Nephron (organoid): ENCODE data around the gene UGGT1.
A peak's percentile ranks its signal among the peaks of the same experiment; 100 is the strongest.

Experiments used
- H3K27ac Mint-ChIP-seq, 3 experiments: 2 replicates each; pipeline ENCODE4 v1.8.0; 2020; ENCODE audit warnings: mixed read lengths in 3 of 3, mild to moderate bottlenecking in 2 of 3, moderate library complexity in 1 of 3
- H3K27me3 Mint-ChIP-seq: 2 replicates; pipeline ENCODE4 v1.8.0; 2021; ENCODE audit warnings: low read depth, mild to moderate bottlenecking, moderate library complexity, mixed read lengths
- H3K36me3 Mint-ChIP-seq: 2 replicates; pipeline ENCODE4 v1.8.0; 2020; ENCODE audit warnings: low read depth, mixed read lengths
- H3K4me1 Mint-ChIP-seq: 2 replicates; pipeline ENCODE4 v1.8.0; 2020; ENCODE audit warnings: mixed read lengths
- H3K4me3 Mint-ChIP-seq, 3 experiments: 2 replicates each; pipeline ENCODE4 v1.8.0; 2020; ENCODE audit warnings: mild to moderate bottlenecking in 3 of 3, mixed read lengths in 3 of 3, moderate library complexity in 2 of 3
- H3K9me3 Mint-ChIP-seq: 2 replicates; pipeline ENCODE4 v1.8.0; 2020; ENCODE audit warnings: mixed read lengths
- CTCF ChIP-seq, 3 experiments: fragments of 200-600 bp; sonication (generic); IDR thresholded peaks; one replicate each; pipeline ENCODE4 v1.5.0; 2021; ENCODE audit warnings: antibody characterized with exemption in 3 of 3; ENCODE audit not compliant: unreplicated experiment in 3 of 3

Gene UGGT1

GRCh38 chr2:128093762-128094161, 2.8 kb downstream of the UGGT1 start:
- TF ChIP-seq CTCF (IDR thresholded peaks at IDR 0.05; ENCODE audit: unreplicated experiment in 3 of 3) = no peak
- Mint-ChIP-seq H3K4me3 (peak overlapping the region in 2 of 3 experiments; percentile 32 to 96), H3K27me3 (no peaks in the 10 kb centered on the region), H3K4me1 (peaks cover 29% of the 10 kb centered on the region), H3K9me3 (no peaks in the 10 kb centered on the region), H3K36me3 (peaks cover 14% of the 10 kb centered on the region), H3K27ac (no peak overlapping the region)

GRCh38 chr2:128095201-128095600, 4.2 kb downstream of the UGGT1 start:
- Mint-ChIP-seq H3K4me1 (peaks cover 24% of the 10 kb centered on the region), H3K9me3 (no peaks in the 10 kb centered on the region), H3K4me3 (peak overlapping the region in 1 of 3 experiments; percentile 26), H3K27ac (no peak overlapping the region), H3K36me3 (peaks cover 16% of the 10 kb centered on the region), H3K27me3 (no peaks in the 10 kb centered on the region)
- no peak for TF ChIP-seq CTCF (IDR thresholded peaks at IDR 0.05; ENCODE audit: unreplicated experiment in 3 of 3)

GRCh38 chr2:128103407-128103806, 12.4 kb downstream of the UGGT1 start:
- Mint-ChIP-seq H3K36me3 (peaks cover 33% of the 10 kb centered on the region), H3K9me3 (no peaks in the 10 kb centered on the region), H3K27ac (no peak overlapping the region), H3K4me1 (no peaks in the 10 kb centered on the region), H3K27me3 (no peaks in the 10 kb centered on the region), H3K4me3 (no peak overlapping the region)
- TF ChIP-seq CTCF (IDR thresholded peaks at IDR 0.05; ENCODE audit: unreplicated experiment in 3 of 3) = no peak

GRCh38 chr2:128105072-128105471, 14.1 kb downstream of the UGGT1 start:
- Mint-ChIP-seq H3K4me1 (no peaks in the 10 kb centered on the region), H3K4me3 (no peak overlapping the region), H3K9me3 (no peaks in the 10 kb centered on the region), H3K36me3 (peaks cover 35% of the 10 kb centered on the region), H3K27ac (no peak overlapping the region), H3K27me3 (no peaks in the 10 kb centered on the region)
- TF ChIP-seq CTCF (IDR thresholded peaks at IDR 0.05; ENCODE audit: unreplicated experiment in 3 of 3) = no peak

- Mint-ChIP-seq H3K4me1 (no peaks in the 10 kb centered on the region), H3K4me3 (no peak overlapping the region), H3K36me3 (peaks cover 29% of the 10 kb centered on the region), H3K9me3 (no peaks in the 10 kb centered on the region), H3K27ac (no peak overlapping the region), H3K27me3 (no peaks in the 10 kb centered on the region)
- no peak for TF ChIP-seq CTCF (IDR thresholded peaks at IDR 0.05; ENCODE audit: unreplicated experiment in 3 of 3)
Measured at GRCh38 chr2:128108166-128108565, 17.2 kb downstream of the UGGT1 start.

- H3K9me3 Mint-ChIP-seq = no peaks in the 10 kb centered on the region
- no peaks in the 10 kb centered on the region for H3K27me3 Mint-ChIP-seq
- H3K27ac Mint-ChIP-seq = no peak overlapping the region
- H3K4me1 Mint-ChIP-seq = no peaks in the 10 kb centered on the region
- no peak overlapping the region for H3K4me3 Mint-ChIP-seq
- no peak for TF ChIP-seq CTCF (IDR thresholded peaks at IDR 0.05; ENCODE audit: unreplicated experiment in 3 of 3)
- H3K36me3 Mint-ChIP-seq = peaks cover 26% of the 10 kb centered on the region
Measured at GRCh38 chr2:128109243-128109642, 18.2 kb downstream of the UGGT1 start.
